OCI-LY1 (cell line): ENCODE data around the gene OXLD1.

Experiments used
- CTCF ChIP-seq: fragments of 200-600 bp; sonication (generic), shearing (Covaris generic); IDR thresholded peaks from 2 replicates; pipeline ENCODE4 v1.5.1; 2017; ENCODE audit warnings: mild to moderate bottlenecking, antibody characterized with exemption, low read length, moderate library complexity, mixed read lengths
- EZH2 ChIP-seq: fragments of 200-600 bp; sonication (generic), shearing (Covaris generic); IDR thresholded peaks from 2 replicates; pipeline ENCODE4 v1.8.0; 2017; ENCODE audit warnings: borderline replicate concordance, mixed run types, mild to moderate bottlenecking, antibody characterized with exemption, low read length, moderate library complexity, mixed read lengths

- TF ChIP-seq CTCF (no peak), EZH2 (no peak)
Measured at GRCh38 chr17:81656118-81656743, 10.2 kb downstream of the OXLD1 start, which contains the start of gene PDE6G.
